SK-N-SH (cell line): ENCODE measurements around the gene ITM2C. TPM values are rescaled to one million over a fixed set of nuclear protein-coding genes. Genes with fewer than 3 reads are reported as not detected.

Experiments used
- CTCF ChIA-PET: fragments of 300-600, 350-600 bp; formaldehyde crosslinking; extraction: SDS; loops from one replicate; lab custom pipeline; 2021; lab: Yijun Ruan, JAX
- POLR2A ChIA-PET: fragments of 350-600 bp; sonication (Branson Sonifier 250); formaldehyde crosslinking; extraction: SDS; loops from one replicate; lab custom pipeline; 2020; ENCODE audit warnings: antibody characterized with exemption, inconsistent platforms; lab: Yijun Ruan, JAX
- DNase-seq: peaks from one replicate; pipeline ENCODE4 v3.0.0; 2012
- H2AFZ ChIP-seq: fragments of 200-600 bp; sonication (generic); 2 replicates; pipeline ENCODE4 v1.8.1; 2016; ENCODE audit warnings: antibody characterized with exemption, mild to moderate bottlenecking, low read depth
- H3F3A ChIP-seq: fragments of 200-600 bp; sonication (generic); replicated peaks from 2 replicates; pipeline ENCODE3; 2016; ENCODE audit warnings: antibody characterized with exemption, mild to moderate bottlenecking; ENCODE audit not compliant: insufficient read depth
- H3K27ac ChIP-seq, 2 experiments: fragments of 200-500 bp in 1 of 2; fragments of 200-600 bp in 1 of 2; sonication (Bioruptor generic) in 1 of 2; sonication (generic), shearing (Covaris generic) in 1 of 2; 2 replicates each; pipeline versions ENCODE4 v1.5.1 to v1.6.1; 2014 to 2016; ENCODE audit warnings: low read depth in 2 of 2, inconsistent platforms in 1 of 2, low read length in 1 of 2, mild to moderate bottlenecking in 1 of 2, mixed read lengths in 1 of 2
- H3K27me3 ChIP-seq: fragments of 200-600 bp; sonication (generic), shearing (Covaris generic); 2 replicates; pipeline ENCODE4 v1.6.1; 2016; ENCODE audit warnings: mixed run types; ENCODE audit not compliant: insufficient read depth
- H3K36me3 ChIP-seq, 2 experiments: fragments of 200-500 bp in 1 of 2; fragments of 200-600 bp in 1 of 2; sonication (Bioruptor generic) in 1 of 2; sonication (generic) in 1 of 2; replicated peaks in 1 of 2; 2 replicates each; pipeline versions ENCODE3 to v1.5.1; 2014 to 2016; ENCODE audit warnings: low read length in 1 of 2, mild to moderate bottlenecking in 1 of 2; ENCODE audit not compliant: insufficient read depth in 2 of 2, control insufficient read depth in 1 of 2
- H3K4me1 ChIP-seq, 2 experiments: fragments of 200-500 bp in 1 of 2; fragments of 200-600 bp in 1 of 2; sonication (Bioruptor generic) in 1 of 2; sonication (generic), shearing (Covaris generic) in 1 of 2; 2 replicates each; pipeline versions ENCODE4 v1.5.1 to v1.6.1; 2014 to 2016; ENCODE audit warnings: low read depth in 1 of 2, low read length in 1 of 2, mixed run types in 1 of 2; ENCODE audit not compliant: insufficient read depth in 2 of 2, control insufficient read depth in 1 of 2
- H3K4me2 ChIP-seq: fragments of 200-600 bp; sonication (generic), shearing (Covaris generic); 2 replicates; pipeline ENCODE4 v1.6.1; 2017; ENCODE audit warnings: mixed run types
- H3K4me3 ChIP-seq, 2 experiments: fragments of 200-500 bp in 1 of 2; fragments of 200-600 bp in 1 of 2; sonication (Bioruptor generic) in 1 of 2; sonication (generic), shearing (Covaris generic) in 1 of 2; 2 replicates each; pipeline versions ENCODE4 v1.5.1 to v1.8.1; 2014 to 2016; ENCODE audit warnings: low read depth in 2 of 2, inconsistent platforms in 1 of 2, low read length in 1 of 2, mild to moderate bottlenecking in 1 of 2, mixed read lengths in 1 of 2, moderate library complexity in 1 of 2
- H3K79me2 ChIP-seq: fragments of 200-600 bp; sonication (generic); 2 replicates; pipeline ENCODE4 v1.8.1; 2017; ENCODE audit warnings: mild to moderate bottlenecking; ENCODE audit not compliant: insufficient read depth
- H3K9ac ChIP-seq: fragments of 200-600 bp; sonication (generic); 2 replicates; pipeline ENCODE4 v1.6.1; 2017; ENCODE audit warnings: mixed run types
- H3K9me2 ChIP-seq: fragments of 200-600 bp; sonication (generic); 2 replicates; pipeline ENCODE4 v1.6.1; 2017; ENCODE audit warnings: mixed run types
- H3K9me3 ChIP-seq: fragments of 200-600 bp; sonication (generic); 2 replicates; pipeline ENCODE4 v1.6.1; 2017; ENCODE audit warnings: mixed run types, mild to moderate bottlenecking, moderate library complexity
- H4K20me1 ChIP-seq: fragments of 200-600 bp; sonication (generic); 2 replicates; pipeline ENCODE4 v1.6.1; 2017; ENCODE audit warnings: mild to moderate bottlenecking, mixed run types; ENCODE audit not compliant: insufficient read depth
- CTCF ChIP-seq: fragments of 200-600 bp; sonication (generic); IDR thresholded peaks from 2 replicates; pipeline ENCODE4 v1.6.1; 2017; ENCODE audit warnings: antibody characterized with exemption, mild to moderate bottlenecking, moderate library complexity
- EZH2phosphoT487 ChIP-seq: fragments of 200-600 bp; sonication (generic); IDR thresholded peaks from 2 replicates; pipeline ENCODE4 v1.6.1; 2017; ENCODE audit warnings: low read depth, mixed run types, mild to moderate bottlenecking, antibody characterized with exemption, moderate library complexity, borderline replicate concordance
- FOSL2 ChIP-seq: IDR thresholded peaks from 2 replicates; pipeline ENCODE4 v1.4.0; 2012; ENCODE audit warnings: low read depth, mild to moderate bottlenecking, moderate library complexity, borderline replicate concordance
- GABPA ChIP-seq: IDR thresholded peaks from 2 replicates; pipeline ENCODE4 v1.4.0; 2012; ENCODE audit warnings: low read depth, mild to moderate bottlenecking
- GATA2 ChIP-seq: sonication (generic); formaldehyde crosslinking; IDR thresholded peaks from 2 replicates; pipeline ENCODE4 v1.5.0; 2020; ENCODE audit warnings: mild to moderate bottlenecking, missing genetic modification reagents
- JUND ChIP-seq: IDR thresholded peaks from 2 replicates; pipeline ENCODE4 v1.4.0; 2012
- MAX ChIP-seq: IDR thresholded peaks from 2 replicates; pipeline ENCODE4 v1.4.0; 2012; ENCODE audit warnings: low read depth
- NRF1 ChIP-seq: IDR thresholded peaks from 2 replicates; pipeline ENCODE4 v1.6.1; 2012; ENCODE audit warnings: low read depth, mild to moderate bottlenecking, low read length
- RAD21 ChIP-seq: IDR thresholded peaks from 2 replicates; pipeline ENCODE4 v1.6.1; 2012; ENCODE audit warnings: mild to moderate bottlenecking, low read length
- REST ChIP-seq: IDR thresholded peaks from 2 replicates; pipeline ENCODE4 v1.6.1; 2012; ENCODE audit warnings: mild to moderate bottlenecking, low read depth, low read length, moderate library complexity
- TAF1 ChIP-seq: IDR thresholded peaks from 2 replicates; pipeline ENCODE4 v1.6.1; 2012; ENCODE audit warnings: low read depth, mild to moderate bottlenecking, low read length, moderate library complexity, borderline replicate concordance
- TCF12 ChIP-seq: IDR thresholded peaks from 2 replicates; pipeline ENCODE4 v1.4.0; 2012
- USF1 ChIP-seq: IDR thresholded peaks from 2 replicates; pipeline ENCODE4 v1.4.0; 2012; ENCODE audit warnings: low read depth, borderline replicate concordance
- YY1 ChIP-seq: IDR thresholded peaks from 2 replicates; pipeline ENCODE4 v1.4.0; 2012; ENCODE audit warnings: low read depth, mild to moderate bottlenecking
- WGBS: methylation state at CpG from one replicate; pipeline ENCODE4 v1.1.6; 2017; ENCODE audit warnings: low lambda C conversion rate; 5-methylcytosine and 5-hydroxymethylcytosine counted together
- polyA plus RNA-seq, 3 experiments: library from polyadenylated mRNA; depleted of rRNA; stranded (reverse); fragments of >200 nt; gene quantifications; 2 replicates each; pipeline ENCODE4 v1.2.3, GENCODE V29; 2012

ITM2C gene
- polyA plus RNA-seq, 1 of the 3 experiments (the other 2 are of a cell fraction), result 288 TPM

- H3K79me2 ChIP-seq, result no peaks in the 10 kb centered on the region
- ChIA-PET CTCF (interaction anchor here (0.6 to 2.4 kb wide), 5 partner anchors 11 to 126 kb away, joined by 3 to 14 read pairs (median 3); no protein-coding TSS in a partner anchor), POLR2A (no interaction called here)
- WGBS, result 53% methylated on average over 14 of the region's 26 CpGs
- no peaks in the 10 kb centered on the region for H3K4me1 ChIP-seq
- no peak within 1 kb of the TSS for H3K4me2 ChIP-seq
- H4K20me1 ChIP-seq, result no peaks in the 10 kb centered on the region
- no peak within 1 kb of the TSS for H3K9ac ChIP-seq
- no peaks in the 10 kb centered on the region for H3K9me3 ChIP-seq
- H3K36me3 ChIP-seq, result no peaks in the 10 kb centered on the region
- no peaks in the 10 kb centered on the region for H3K9me2 ChIP-seq
- H3K27ac ChIP-seq, result no peak within 1 kb of the TSS
- H3K27me3 ChIP-seq, result no peaks in the 10 kb centered on the region; the same call in none of the 2 replicates
- no peak for DNase-seq
- TF ChIP-seq YY1, result no peak
- no peak for TF ChIP-seq GABPA
- no peak for TF ChIP-seq TAF1
- 0 out of 2 replicates have a peak, but pooled peaks have one; percentile 14 for TF ChIP-seq RAD21
- TF ChIP-seq REST, result no peak
- 0 out of 2 replicates have a peak, but pooled peaks have one; percentile 12 for TF ChIP-seq CTCF
- TF ChIP-seq MAX, result no peak
- no peak within 1 kb of the TSS for H3K4me3 ChIP-seq
- H2AFZ ChIP-seq, result no peak within 1 kb of the TSS
- H3F3A ChIP-seq, result no peaks in the 10 kb centered on the region
Observed at GRCh38 chr2:230924470-230925341, 60.0 kb downstream of the ITM2C start, which contains the start of gene GPR55. TSS of gene GPR55 (minus strand) at chr2:230925242. CDS start at chr2:230910962, 14,280 bp downstream.

- CTCF ChIA-PET, result interaction anchor here (1.0 to 1.6 kb wide), 3 partner anchors 12 to 101 kb away, joined by 5 to 14 read pairs (median 5); no protein-coding TSS in a partner anchor
- TF ChIP-seq JUND (no peak), MAX (no peak), REST (no peak), EZH2phosphoT487 (no peak), USF1 (no peak), NRF1 (no peak), TCF12 (no peak), GATA2 (CRISPR knock-in tag) (no peak), FOSL2 (no peak)
Observed at GRCh38 chr2:230925443-230925878, 60.7 kb downstream of the ITM2C start.

More at GRCh38 chr2:230925443-230925878, 60.7 kb downstream of the ITM2C start:
- no peak for DNase-seq
- no peak overlapping the region for H3K9ac ChIP-seq
- no peak overlapping the region for H3K27ac ChIP-seq
- no peaks in the 10 kb centered on the region for H3F3A ChIP-seq
- H4K20me1 ChIP-seq, result no peaks in the 10 kb centered on the region
- H3K4me2 ChIP-seq, result no peak overlapping the region
- no peak overlapping the region for H3K4me3 ChIP-seq
- no peaks in the 10 kb centered on the region for H3K79me2 ChIP-seq
- H3K36me3 ChIP-seq, result no peaks in the 10 kb centered on the region
- 68% methylated on average over 9 of the region's 9 CpGs for WGBS
- POLR2A ChIA-PET, result no interaction called here
- H3K4me1 ChIP-seq, result no peaks in the 10 kb centered on the region
- H3K9me3 ChIP-seq, result no peaks in the 10 kb centered on the region
- H3K9me2 ChIP-seq, result no peaks in the 10 kb centered on the region
- H2AFZ ChIP-seq, result no peak overlapping the region
- peaks cover 3% of the 10 kb centered on the region for H3K27me3 ChIP-seq
